Endodermal cell (in vitro differentiated cells): ENCODE measurements around the gene KCNN3. TPM values are rescaled to one million over a fixed set of nuclear protein-coding genes. Genes with fewer than 3 reads are reported as not detected.
"Not testable (repeated sequence)": the region's sequence is repeated elsewhere in the genome, so short reads cannot be mapped to it uniquely, and the experiment has no call there.

Experiments used
- DNase-seq: peaks from one replicate; pipeline ENCODE4 v3.0.0-alpha.2; 2017
- H3K27ac ChIP-seq: 2 replicates; pipeline ENCODE4 v1.5.1; 2013; ENCODE audit warnings: mild to moderate bottlenecking, low read depth, low read length, moderate library complexity
- H3K27me3 ChIP-seq: 2 replicates; pipeline ENCODE4 v1.6.1; 2013; ENCODE audit warnings: mild to moderate bottlenecking, low read length, moderate library complexity; ENCODE audit not compliant: insufficient read depth, control insufficient read depth, poor library complexity, severe bottlenecking
- H3K36me3 ChIP-seq: 2 replicates; pipeline ENCODE4 v1.7.0; 2013; ENCODE audit warnings: mild to moderate bottlenecking, low read length, moderate library complexity; ENCODE audit not compliant: control insufficient read depth, insufficient read depth
- H3K4me1 ChIP-seq: one replicate; pipeline ENCODE4 v1.7.0; 2013; ENCODE audit warnings: low read length; ENCODE audit not compliant: control insufficient read depth, insufficient read depth
- H3K4me3 ChIP-seq: 2 replicates; pipeline ENCODE4 v1.5.1; 2013; ENCODE audit warnings: mild to moderate bottlenecking, low read length, moderate library complexity
- H3K9ac ChIP-seq: 2 replicates; pipeline ENCODE4 v1.6.1; 2013; ENCODE audit warnings: mild to moderate bottlenecking, low read length, moderate library complexity; ENCODE audit not compliant: poor library complexity, severe bottlenecking; ENCODE audit errors: extremely low read depth
- H3K9me3 ChIP-seq: 2 replicates; pipeline ENCODE4 v1.6.1; 2013; ENCODE audit warnings: mild to moderate bottlenecking, low read length, moderate library complexity; ENCODE audit not compliant: control insufficient read depth
- H3K27ac Mint-ChIP-seq: 2 replicates; pipeline ENCODE4 v1.8.0; 2020; ENCODE audit warnings: mixed read lengths
- H3K27me3 Mint-ChIP-seq: 2 replicates; pipeline ENCODE4 v1.8.0; 2021; ENCODE audit warnings: mild to moderate bottlenecking, mixed read lengths; ENCODE audit not compliant: insufficient read depth
- H3K36me3 Mint-ChIP-seq: 2 replicates; pipeline ENCODE4 v1.8.0; 2020; ENCODE audit warnings: low read depth, mixed read lengths
- H3K4me1 Mint-ChIP-seq: 2 replicates; pipeline ENCODE4 v1.8.0; 2020; ENCODE audit warnings: mixed read lengths
- H3K4me3 Mint-ChIP-seq: 2 replicates; pipeline ENCODE4 v1.8.0; 2020; ENCODE audit warnings: mild to moderate bottlenecking, moderate library complexity, mixed read lengths
- H3K9me3 Mint-ChIP-seq: 2 replicates; pipeline ENCODE4 v1.8.0; 2020; ENCODE audit warnings: mild to moderate bottlenecking, mixed read lengths
- CTCF ChIP-seq: fragments of 200-600 bp; sonication (generic); conservative IDR thresholded peaks from 2 replicates; pipeline ENCODE4 v1.5.0; 2021; ENCODE audit warnings: antibody characterized with exemption, mild to moderate bottlenecking
- WGBS, 2 experiments: methylation state at CpG; one replicate each; pipeline versions ENCODE4 v1.1.5 to v1.1.7; 2013; ENCODE audit warnings: missing lambda C conversion rate in 2 of 2, mixed read lengths in 1 of 2; ENCODE audit not compliant: insufficient coverage in 1 of 2, insufficient read length in 1 of 2; 5-methylcytosine and 5-hydroxymethylcytosine counted together
- total RNA-seq, 2 donors: library from RNA; stranded (reverse); fragmentation: NEBNext Ultra II Directional in 1 of 2; extraction: Animal tissue kit (Norgen Biotek cat#: 25700) in 1 of 2; gene quantifications; 2 replicates in 1 of 2; 3 replicates in 1 of 2; pipeline ENCODE4 v1.2.1, GENCODE V29; 2021

Gene KCNN3
- total RNA-seq, 2 donors from 2014 or later: 0.57 to 0.75 TPM

- no peak overlapping the region for H3K27ac Mint-ChIP-seq
Observed at GRCh38 chr1:154911691-154912550, 41.8 kb upstream of the KCNN3 start.

DNA sequence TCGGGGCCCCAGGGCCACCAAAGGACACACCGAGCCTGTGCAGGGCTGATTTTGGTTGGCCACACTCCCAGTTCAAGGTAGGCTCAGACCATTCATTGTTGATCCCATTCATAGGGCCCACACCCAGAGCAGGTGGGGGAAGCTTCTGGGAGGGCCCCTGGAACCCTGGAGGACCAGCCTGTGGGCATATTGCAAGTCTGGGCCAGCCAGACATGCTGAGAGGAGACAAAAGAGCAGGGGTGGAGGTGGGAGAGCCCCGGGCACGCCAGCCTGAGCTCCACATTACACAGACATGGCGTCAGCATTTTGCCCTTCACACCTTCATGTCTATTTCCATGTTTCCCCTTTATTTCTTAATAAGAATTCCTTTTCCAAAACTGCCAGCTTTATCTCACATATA is 40.8 kb upstream of the KCNN3 start:
- Mint-ChIP-seq H3K27me3 (peaks cover 11% of the 10 kb centered on the region), H3K36me3 (peaks cover 3% of the 10 kb centered on the region), H3K9me3 (peaks cover 27% of the 10 kb centered on the region), H3K27ac (no peak overlapping the region), H3K4me3 (no peak overlapping the region), H3K4me1 (peaks cover 4% of the 10 kb centered on the region)
- Histone ChIP-seq H3K9ac (no peak overlapping the region), H3K27me3 (no peaks in the 10 kb centered on the region), H3K36me3 (no peaks in the 10 kb centered on the region), H3K4me3 (no peak overlapping the region), H3K9me3 (peaks cover 13% of the 10 kb centered on the region), H3K4me1 (no peaks in the 10 kb centered on the region), H3K27ac (no peak overlapping the region)
- TF ChIP-seq CTCF: no peak
- WGBS, 2 experiments: 85% methylated on average over 3 to 5 of the region's 5 CpGs
- DNase-seq: no peak

More at GRCh38 chr1:154911691-154912550, 41.8 kb upstream of the KCNN3 start:
- Mint-ChIP-seq H3K9me3 (peaks cover 25% of the 10 kb centered on the region), H3K27me3 (peaks cover 11% of the 10 kb centered on the region), H3K4me1 (peaks cover 4% of the 10 kb centered on the region), H3K36me3 (peaks cover 5% of the 10 kb centered on the region), H3K4me3 (no peak overlapping the region)
- no peak overlapping the region for H3K27ac ChIP-seq
- H3K4me1 ChIP-seq: no peaks in the 10 kb centered on the region
- H3K9ac ChIP-seq: no peak overlapping the region
- TF ChIP-seq CTCF: no peak
- 85 to 93% methylated on average over 6 to 8 of the region's 8 CpGs for WGBS, 2 experiments
- H3K4me3 ChIP-seq: no peak overlapping the region
- DNase-seq: no peak
- no peaks in the 10 kb centered on the region for H3K36me3 ChIP-seq
- no peaks in the 10 kb centered on the region for H3K27me3 ChIP-seq
- H3K9me3 ChIP-seq: peaks cover 17% of the 10 kb centered on the region

DNA sequence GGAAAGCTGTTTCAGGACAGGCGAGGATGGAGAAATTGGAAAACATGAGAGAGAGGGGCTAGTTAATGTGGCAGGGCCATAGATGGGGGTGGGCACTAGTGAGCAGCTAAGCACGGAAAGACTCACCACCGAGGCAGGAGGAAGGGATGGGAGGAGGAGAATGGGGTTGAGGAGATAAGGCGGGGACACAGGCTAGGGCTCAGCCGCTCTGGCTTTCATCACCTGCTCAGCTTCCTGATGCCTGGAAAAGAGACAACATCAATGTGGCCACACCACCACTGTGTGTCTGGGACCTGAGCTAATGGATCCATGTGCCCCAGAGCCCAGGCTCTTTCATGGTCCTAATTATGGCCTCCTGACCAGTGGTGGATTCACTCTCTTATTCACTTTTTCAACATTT is 38.9 kb upstream of the KCNN3 start:
- H3K27me3 Mint-ChIP-seq: peaks cover 11% of the 10 kb centered on the region
- Histone ChIP-seq H3K4me3 (no peak overlapping the region), H3K9me3 (peaks cover 13% of the 10 kb centered on the region), H3K9ac (no peak overlapping the region), H3K4me1 (no peaks in the 10 kb centered on the region), H3K27ac (no peak overlapping the region), H3K27me3 (no peaks in the 10 kb centered on the region), H3K36me3 (no peaks in the 10 kb centered on the region)
- H3K4me3 Mint-ChIP-seq: no peak overlapping the region
- H3K9me3 Mint-ChIP-seq: peaks cover 27% of the 10 kb centered on the region
- TF ChIP-seq CTCF: no peak
- no peak overlapping the region for H3K27ac Mint-ChIP-seq
- peaks cover 4% of the 10 kb centered on the region for H3K4me1 Mint-ChIP-seq
- DNase-seq: peak; percentile 13
- WGBS, 2 experiments: 88 to 95% methylated on average over 5 of the region's 5 CpGs
- H3K36me3 Mint-ChIP-seq: peaks cover 3% of the 10 kb centered on the region

- not testable (repeated sequence) for H3K4me1 Mint-ChIP-seq, H3K36me3 Mint-ChIP-seq, H3K36me3 ChIP-seq, H3K27ac Mint-ChIP-seq, H3K4me3 Mint-ChIP-seq, H3K27ac ChIP-seq, H3K4me3 ChIP-seq, H3K27me3 ChIP-seq, H3K4me1 ChIP-seq, H3K9ac ChIP-seq, DNase-seq
- H3K9me3 Mint-ChIP-seq: peaks cover 27% of the 10 kb centered on the region
- H3K27me3 Mint-ChIP-seq: peaks cover 11% of the 10 kb centered on the region
- 92% methylated on average over 3 of the region's 3 CpGs; no CpG with 5 or more reads in 1 of the 2 experiments for WGBS, 2 experiments
- H3K9me3 ChIP-seq: peaks cover 13% of the 10 kb centered on the region
Observed at GRCh38 chr1:154908129-154908528, 38.0 kb upstream of the KCNN3 start.
